Measurements from ENCODE around the gene COL21A1. TPM values are rescaled to one million over a fixed set of nuclear protein-coding genes. Genes with fewer than 3 reads are reported as not detected.

Gene COL21A1
- total RNA-seq, 2 experiments from 2014 or later = not detected

DNA sequence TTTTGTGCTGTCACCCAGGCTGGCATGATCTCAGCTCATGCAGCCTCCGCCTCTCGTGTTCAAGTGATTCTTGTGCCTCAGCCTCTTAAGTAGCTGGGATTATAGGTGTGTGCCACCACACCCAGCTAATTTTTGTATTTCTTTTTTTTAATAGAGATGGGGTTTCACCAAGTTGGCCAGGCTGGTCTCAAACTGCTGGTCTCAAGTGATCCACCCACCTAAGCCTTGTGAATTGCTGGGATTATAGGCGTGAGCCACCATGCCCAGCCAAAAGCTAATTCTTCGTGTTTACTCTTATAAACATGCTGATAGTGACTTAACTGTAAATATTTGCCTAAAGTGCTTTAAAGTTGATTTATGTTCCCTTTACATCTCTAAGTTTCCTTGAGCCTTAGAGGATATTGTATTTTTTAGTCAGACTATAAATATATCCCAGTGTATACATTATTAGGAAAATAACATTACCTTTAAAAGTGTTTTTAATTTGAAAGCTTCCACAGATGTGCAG, 91.7 kb downstream of the COL21A1 start:
- Mint-ChIP-seq H3K4me3 (no peak overlapping the region), H3K9me3 (peaks cover 8% of the 10 kb centered on the region), H3K36me3 (ENCODE audit: low read depth) (no peaks in the 10 kb centered on the region), H3K27me3 (no peaks in the 10 kb centered on the region), H3K27ac (no peak overlapping the region), H3K4me1 (no peaks in the 10 kb centered on the region)
- POLR2A ChIA-PET = no interaction called here
- DNase-seq = no peak
- CTCF ChIA-PET = no interaction called here

DNA sequence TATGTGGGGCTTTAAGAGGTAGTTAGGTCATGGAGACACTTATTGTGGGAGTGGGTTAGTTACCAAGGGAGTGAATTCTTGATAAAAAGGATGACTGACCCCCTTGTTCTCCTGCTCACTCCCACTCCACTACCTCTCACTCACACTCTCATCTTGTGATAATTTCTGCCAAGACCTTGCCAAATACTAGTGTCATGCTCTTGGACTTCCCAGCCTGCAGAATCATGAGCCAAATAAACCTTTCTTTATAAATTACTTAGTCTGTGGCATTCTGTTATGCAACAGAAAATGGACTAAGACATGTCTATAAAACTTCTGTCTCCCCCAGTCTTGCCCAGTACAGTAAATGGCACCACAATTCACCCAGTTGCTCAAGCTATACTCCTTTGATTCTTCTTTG, 93.3 kb downstream of the COL21A1 start:
- Mint-ChIP-seq H3K4me3 (no peak overlapping the region), H3K27me3 (no peaks in the 10 kb centered on the region), H3K9me3 (peaks cover 8% of the 10 kb centered on the region), H3K36me3 (ENCODE audit: low read depth) (no peaks in the 10 kb centered on the region), H3K27ac (no peak overlapping the region), H3K4me1 (no peaks in the 10 kb centered on the region)
- POLR2A ChIA-PET = no interaction called here
- CTCF ChIA-PET = no interaction called here
- DNase-seq = no peak

GRCh38 chr6:56152611-56153010, 94.8 kb downstream of the COL21A1 start:
- no peak overlapping the region for H3K27ac Mint-ChIP-seq
- CTCF ChIA-PET = no interaction called here
- H3K4me1 Mint-ChIP-seq = no peaks in the 10 kb centered on the region
- no peak overlapping the region for H3K4me3 Mint-ChIP-seq
- peaks cover 8% of the 10 kb centered on the region for H3K9me3 Mint-ChIP-seq
- POLR2A ChIA-PET = no interaction called here
- no peak for DNase-seq
- no peaks in the 10 kb centered on the region for H3K36me3 Mint-ChIP-seq (ENCODE audit: low read depth)
- no peaks in the 10 kb centered on the region for H3K27me3 Mint-ChIP-seq

GRCh38 chr6:56151609-56152224, 95.7 kb downstream of the COL21A1 start:
- H3K4me1 Mint-ChIP-seq = no peaks in the 10 kb centered on the region
- H3K27ac Mint-ChIP-seq = no peak overlapping the region
- H3K9me3 Mint-ChIP-seq = peaks cover 8% of the 10 kb centered on the region
- H3K36me3 Mint-ChIP-seq (ENCODE audit: low read depth) = no peaks in the 10 kb centered on the region
- ChIA-PET POLR2A (no interaction called here), CTCF (no interaction called here)
- H3K4me3 Mint-ChIP-seq = no peak overlapping the region
- H3K27me3 Mint-ChIP-seq = no peaks in the 10 kb centered on the region
- no peak for DNase-seq

- CTCF ChIA-PET = no interaction called here
- no peak overlapping the region for H3K4me3 Mint-ChIP-seq
- peaks cover 6% of the 10 kb centered on the region for H3K9me3 Mint-ChIP-seq
- DNase-seq = no peak
- POLR2A ChIA-PET = no interaction called here
- no peaks in the 10 kb centered on the region for H3K36me3 Mint-ChIP-seq (ENCODE audit: low read depth)
- no peak overlapping the region for H3K27ac Mint-ChIP-seq
- no peaks in the 10 kb centered on the region for H3K4me1 Mint-ChIP-seq
- H3K27me3 Mint-ChIP-seq = no peaks in the 10 kb centered on the region
Observed at GRCh38 chr6:56148488-56149186, 98.7 kb downstream of the COL21A1 start.

DNA sequence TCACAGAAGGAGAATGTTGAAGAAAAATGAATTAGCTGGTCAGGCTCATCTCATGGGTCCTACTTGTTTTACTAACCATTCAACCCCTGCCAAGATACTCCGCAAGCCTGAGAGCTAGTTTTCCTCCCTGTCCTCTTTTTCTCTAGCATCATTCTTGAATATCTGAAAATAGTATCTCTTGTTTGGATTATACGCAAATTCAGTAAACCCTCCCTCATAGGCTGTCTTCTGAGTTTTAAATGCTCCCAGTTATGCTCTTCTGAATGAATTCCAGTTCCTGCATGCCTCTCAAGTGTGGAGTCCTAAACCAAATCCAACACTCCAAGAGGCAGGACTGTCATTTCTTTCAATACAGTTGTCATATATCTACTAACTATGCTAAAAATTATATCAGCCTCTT, 99.6 kb downstream of the COL21A1 start:
- CTCF ChIA-PET = no interaction called here
- no peaks in the 10 kb centered on the region for H3K27me3 Mint-ChIP-seq

DNA sequence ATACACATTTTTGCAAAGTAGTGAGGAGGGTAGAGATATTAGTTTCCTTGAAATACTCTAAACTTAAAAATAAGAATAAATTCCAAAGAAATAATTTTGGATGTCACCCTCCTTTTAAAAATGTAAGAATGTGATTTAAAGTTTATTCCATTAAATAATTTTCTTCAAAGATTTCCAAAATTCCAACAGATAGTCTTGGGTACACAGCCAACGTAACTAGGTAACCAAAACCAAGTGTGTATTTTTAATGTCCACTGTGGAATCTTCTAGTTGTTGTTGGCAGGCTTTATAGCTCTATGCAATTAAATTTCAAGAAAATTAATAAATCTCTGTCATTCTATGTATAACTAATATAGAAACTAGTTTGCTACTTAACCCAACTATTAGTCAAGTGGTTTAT, 101.3 kb downstream of the COL21A1 start:
- no peaks in the 10 kb centered on the region for H3K4me1 Mint-ChIP-seq
- no peak for DNase-seq
- H3K36me3 Mint-ChIP-seq (ENCODE audit: low read depth) = no peaks in the 10 kb centered on the region
- H3K9me3 Mint-ChIP-seq = no peaks in the 10 kb centered on the region
- no peak overlapping the region for H3K4me3 Mint-ChIP-seq
- no peak overlapping the region for H3K27ac Mint-ChIP-seq
- POLR2A ChIA-PET = no interaction called here
- no peaks in the 10 kb centered on the region for H3K27me3 Mint-ChIP-seq
- CTCF ChIA-PET = no interaction called here

More for the DNA sequence above, 99.6 kb downstream of the COL21A1 start:
- peaks cover 3% of the 10 kb centered on the region for H3K9me3 Mint-ChIP-seq
- POLR2A ChIA-PET = no interaction called here
- H3K4me1 Mint-ChIP-seq = no peaks in the 10 kb centered on the region
- no peak overlapping the region for H3K27ac Mint-ChIP-seq
- DNase-seq = no peak
- H3K4me3 Mint-ChIP-seq = no peak overlapping the region
- no peaks in the 10 kb centered on the region for H3K36me3 Mint-ChIP-seq (ENCODE audit: low read depth)

DNA sequence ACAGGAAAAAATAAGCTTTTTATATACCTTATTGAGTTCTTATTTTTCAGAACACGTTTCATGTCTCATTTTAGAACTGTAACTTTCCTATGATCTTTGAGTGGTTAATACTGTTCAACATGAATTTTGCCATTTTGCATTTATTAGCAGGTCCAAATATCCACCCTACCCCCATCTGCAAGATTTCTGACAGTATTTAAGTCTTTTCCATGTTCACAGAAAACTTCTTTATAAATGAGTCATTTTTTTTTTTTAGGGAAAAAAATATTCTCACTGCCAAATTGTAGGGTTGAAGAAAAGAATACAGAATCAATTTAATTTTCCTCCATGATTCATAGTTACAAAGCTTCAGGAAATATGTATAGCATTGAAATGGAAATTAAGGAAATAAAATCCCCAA, 101.8 kb downstream of the COL21A1 start:
- Mint-ChIP-seq H3K4me3 (no peak overlapping the region), H3K9me3 (no peaks in the 10 kb centered on the region), H3K27ac (no peak overlapping the region), H3K36me3 (ENCODE audit: low read depth) (no peaks in the 10 kb centered on the region), H3K27me3 (no peaks in the 10 kb centered on the region), H3K4me1 (no peaks in the 10 kb centered on the region)
- POLR2A ChIA-PET = no interaction called here
- no peak for DNase-seq
- CTCF ChIA-PET = no interaction called here

DNA sequence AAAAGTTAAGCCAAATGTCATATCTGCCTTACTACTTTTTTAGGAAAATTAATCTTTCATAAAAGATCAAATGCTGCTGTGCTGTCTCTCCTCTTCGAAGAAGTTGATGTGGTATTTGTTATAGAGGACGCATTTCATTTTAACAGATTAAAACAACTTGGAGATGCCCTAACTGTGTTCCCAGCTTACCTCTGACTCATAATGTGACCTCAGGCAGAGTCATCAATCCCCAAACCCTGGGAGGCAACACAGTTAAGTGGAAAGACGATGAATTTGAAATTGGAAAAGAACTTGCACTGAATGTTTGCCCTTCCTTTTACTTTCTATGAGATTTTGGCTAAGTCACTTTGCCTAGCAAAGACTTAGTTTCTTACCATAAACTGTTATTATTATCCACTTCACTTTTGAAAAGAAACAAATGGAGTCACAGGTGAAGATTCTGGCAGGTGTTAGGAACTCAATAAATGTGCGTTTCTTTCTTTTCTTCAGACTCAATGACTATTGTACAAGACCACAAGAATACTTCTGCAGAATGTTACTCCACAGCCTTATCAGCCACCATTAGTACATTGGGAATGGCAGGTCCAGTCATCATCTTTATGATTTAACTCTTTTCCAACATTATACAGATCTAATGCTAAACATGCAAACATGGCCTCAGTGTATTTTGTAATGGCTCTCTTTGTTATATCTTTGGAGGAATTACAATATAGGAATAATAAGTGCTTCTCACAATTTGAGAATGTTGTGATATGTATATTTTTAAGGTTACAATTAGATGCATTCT, 102.6 kb downstream of the COL21A1 start:
- Mint-ChIP-seq H3K36me3 (ENCODE audit: low read depth) (no peaks in the 10 kb centered on the region), H3K4me1 (no peaks in the 10 kb centered on the region), H3K27me3 (no peaks in the 10 kb centered on the region), H3K9me3 (no peaks in the 10 kb centered on the region), H3K27ac (no peak overlapping the region), H3K4me3 (no peak overlapping the region)
- CTCF ChIA-PET = no interaction called here
- DNase-seq = no peak
- POLR2A ChIA-PET = no interaction called here

- DNase-seq = no peak
- H3K9me3 Mint-ChIP-seq = no peaks in the 10 kb centered on the region
- CTCF ChIA-PET = no interaction called here
- H3K27me3 Mint-ChIP-seq = no peaks in the 10 kb centered on the region
- H3K36me3 Mint-ChIP-seq (ENCODE audit: low read depth) = no peaks in the 10 kb centered on the region
- no peak overlapping the region for H3K4me3 Mint-ChIP-seq
- no peak overlapping the region for H3K27ac Mint-ChIP-seq
- POLR2A ChIA-PET = no interaction called here
- no peaks in the 10 kb centered on the region for H3K4me1 Mint-ChIP-seq
Observed at GRCh38 chr6:56143796-56144195, 103.6 kb downstream of the COL21A1 start.

GRCh38 chr6:56140090-56140489, 107.3 kb downstream of the COL21A1 start:
- H3K27ac Mint-ChIP-seq = no peak overlapping the region
- POLR2A ChIA-PET = no interaction called here
- no peaks in the 10 kb centered on the region for H3K36me3 Mint-ChIP-seq (ENCODE audit: low read depth)
- H3K27me3 Mint-ChIP-seq = no peaks in the 10 kb centered on the region
- H3K4me1 Mint-ChIP-seq = no peaks in the 10 kb centered on the region
- no peaks in the 10 kb centered on the region for H3K9me3 Mint-ChIP-seq
- DNase-seq = no peak
- no peak overlapping the region for H3K4me3 Mint-ChIP-seq
- CTCF ChIA-PET = no interaction called here

- no peaks in the 10 kb centered on the region for H3K4me1 Mint-ChIP-seq
- POLR2A ChIA-PET = no interaction called here
- H3K27me3 Mint-ChIP-seq = no peaks in the 10 kb centered on the region
- no peaks in the 10 kb centered on the region for H3K36me3 Mint-ChIP-seq (ENCODE audit: low read depth)
- no peak overlapping the region for H3K27ac Mint-ChIP-seq
- DNase-seq = no peak
- CTCF ChIA-PET = no interaction called here
- peaks cover 5% of the 10 kb centered on the region for H3K9me3 Mint-ChIP-seq
- no peak overlapping the region for H3K4me3 Mint-ChIP-seq
Observed at GRCh38 chr6:56115715-56116114, 131.7 kb downstream of the COL21A1 start.

GRCh38 chr6:56109149-56109548, 138.2 kb downstream of the COL21A1 start:
- H3K4me1 Mint-ChIP-seq = no peaks in the 10 kb centered on the region
- H3K4me3 Mint-ChIP-seq = no peak overlapping the region
- POLR2A ChIA-PET = no interaction called here
- no peak overlapping the region for H3K27ac Mint-ChIP-seq
- peaks cover 6% of the 10 kb centered on the region for H3K9me3 Mint-ChIP-seq
- DNase-seq = no peak
- no peaks in the 10 kb centered on the region for H3K27me3 Mint-ChIP-seq
- no peaks in the 10 kb centered on the region for H3K36me3 Mint-ChIP-seq (ENCODE audit: low read depth)
- CTCF ChIA-PET = no interaction called here

All from activated CD4-positive, alpha-beta T cell treated with anti-CD3 and anti-CD28 coated beads, Interleukin-2, amount 10 ng/mL, durations not matched to agents 7 days and 5 days (primary cell).